ENCODE results near the gene TMEM229B. TPM values are rescaled to one million over a fixed set of nuclear protein-coding genes. Genes with fewer than 3 reads are reported as not detected.

Gene TMEM229B
- total RNA-seq, result 0.69 and 3.9 TPM in 2 replicates

DNA sequence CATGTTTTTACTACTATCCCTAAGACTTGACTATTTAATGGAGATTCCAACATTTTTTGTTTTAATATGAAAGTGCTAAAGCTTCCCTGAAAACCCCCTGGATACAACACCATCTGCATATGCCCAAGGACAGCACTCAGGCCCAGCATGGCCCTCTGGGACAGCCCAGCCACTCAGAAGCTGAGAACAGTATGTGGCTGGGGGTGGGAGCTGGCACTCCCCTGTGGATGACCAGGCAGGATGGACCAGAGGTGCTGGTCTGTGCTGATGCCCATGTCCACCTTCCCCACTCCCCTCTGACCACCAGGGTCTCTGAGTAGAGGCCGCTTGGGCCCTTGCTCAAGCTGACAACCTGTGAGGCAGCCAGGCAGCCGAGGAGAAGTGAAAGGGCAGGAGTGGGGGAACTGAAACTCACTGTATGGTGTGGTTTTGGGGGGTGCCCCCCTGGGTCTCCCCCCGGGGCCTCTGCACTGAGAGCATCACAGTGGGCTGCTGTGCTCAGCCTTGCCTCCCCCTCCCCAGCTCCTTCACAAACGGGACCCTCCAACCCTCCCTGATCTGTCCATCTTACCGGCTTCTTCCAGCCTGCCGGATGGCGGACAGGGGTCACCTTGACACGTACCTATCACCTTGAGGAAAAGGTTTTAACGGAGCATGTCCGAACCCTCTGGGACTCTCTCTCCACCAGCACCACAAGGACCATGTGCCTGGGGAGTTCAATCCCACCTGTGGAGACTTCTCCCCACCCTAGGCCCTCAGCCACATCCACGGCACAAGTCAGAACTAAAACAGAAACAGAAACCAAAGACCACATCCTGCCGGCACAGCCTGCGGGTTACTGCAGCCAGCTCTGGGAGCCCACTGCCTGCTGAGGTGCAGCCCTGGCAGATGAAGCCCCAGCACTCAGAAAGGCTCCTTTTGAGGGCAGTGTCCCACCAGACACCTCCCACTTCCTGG, at the start of gene TMEM229B:
Gene TMEM229B, minus strand, starts transcription at position 785 of the 957 bp plus-strand sequence. CDS start 14,798 bp downstream, outside the sequence.
- DNase-seq (ENCODE audit: low read depth), result no peak

GRCh38 chr14:67537736-67538135, 49.2 kb upstream of the TMEM229B start:
- DNase-seq (ENCODE audit: low read depth), result no peak

- DNase-seq (ENCODE audit: low read depth), result no peak
These were observed 47.6 kb upstream of the TMEM229B start for GRCh38 chr14:67536087-67536486.

DNA sequence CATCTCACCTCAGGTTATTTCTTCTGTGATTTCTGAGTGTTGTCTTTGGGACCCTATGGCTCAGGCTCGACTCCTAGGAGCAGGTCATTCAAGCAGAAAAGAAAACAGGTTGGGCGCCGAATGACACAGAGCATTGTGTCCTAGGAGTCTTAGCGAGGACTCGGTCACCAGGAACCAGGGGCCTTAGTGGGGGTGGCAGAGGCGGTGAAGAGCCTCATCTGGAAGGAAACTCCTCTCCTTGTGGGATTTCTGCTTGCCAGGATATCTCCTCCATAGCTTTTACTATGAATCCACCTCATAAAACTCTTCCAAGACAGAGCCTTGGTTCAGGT, 45.2 kb upstream of the TMEM229B start:
- peak; percentile 34 for DNase-seq (ENCODE audit: low read depth)

DNA sequence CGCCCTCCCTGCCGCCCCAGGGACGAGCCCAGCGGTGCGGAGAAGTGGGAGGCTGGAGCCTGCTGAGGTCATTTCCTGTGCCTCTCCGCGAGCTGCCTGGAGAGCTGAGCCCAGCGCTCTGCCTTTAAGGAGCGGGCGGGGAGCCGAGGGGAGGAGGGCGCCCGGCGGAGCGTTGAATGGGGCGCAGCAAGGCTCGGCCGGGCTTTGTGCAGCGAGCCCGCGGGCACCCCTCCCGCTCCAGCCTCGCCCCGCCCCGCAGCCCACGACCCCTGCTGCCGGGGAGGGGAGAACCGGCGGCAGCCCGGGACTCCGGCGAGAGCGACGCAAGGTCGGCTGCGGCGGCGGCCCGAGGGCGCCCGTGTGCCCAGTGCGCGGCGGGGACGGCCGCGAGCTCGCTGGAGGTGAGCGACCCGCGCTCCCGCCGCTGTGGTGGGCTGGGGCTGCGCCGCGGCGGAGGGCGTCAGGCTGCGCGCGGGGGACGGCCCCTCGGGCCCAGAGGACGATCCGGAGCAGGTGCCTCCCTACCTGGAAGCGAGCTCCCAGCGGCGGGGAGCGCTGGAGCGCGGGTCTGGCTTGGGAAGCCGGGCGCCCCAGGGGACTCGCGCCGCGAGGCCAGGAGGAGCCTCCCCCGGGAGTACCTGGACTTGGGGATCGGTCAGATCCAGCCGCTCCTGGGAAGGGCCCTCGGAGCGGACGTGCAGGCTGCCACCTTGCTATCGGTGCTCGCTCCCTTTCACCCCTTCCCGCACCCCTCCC, 44.7 kb upstream of the TMEM229B start, which contains the start of gene PLEKHH1:
Gene PLEKHH1, plus strand, starts transcription at position 293 of the 756 bp plus-strand sequence. CDS start 8,578 bp downstream, outside the sequence.
- peak; percentile 54 for DNase-seq (ENCODE audit: low read depth)

- DNase-seq (ENCODE audit: low read depth), result no peak
These were observed 44.1 kb upstream of the TMEM229B start for GRCh38 chr14:67532606-67532997.

DNA sequence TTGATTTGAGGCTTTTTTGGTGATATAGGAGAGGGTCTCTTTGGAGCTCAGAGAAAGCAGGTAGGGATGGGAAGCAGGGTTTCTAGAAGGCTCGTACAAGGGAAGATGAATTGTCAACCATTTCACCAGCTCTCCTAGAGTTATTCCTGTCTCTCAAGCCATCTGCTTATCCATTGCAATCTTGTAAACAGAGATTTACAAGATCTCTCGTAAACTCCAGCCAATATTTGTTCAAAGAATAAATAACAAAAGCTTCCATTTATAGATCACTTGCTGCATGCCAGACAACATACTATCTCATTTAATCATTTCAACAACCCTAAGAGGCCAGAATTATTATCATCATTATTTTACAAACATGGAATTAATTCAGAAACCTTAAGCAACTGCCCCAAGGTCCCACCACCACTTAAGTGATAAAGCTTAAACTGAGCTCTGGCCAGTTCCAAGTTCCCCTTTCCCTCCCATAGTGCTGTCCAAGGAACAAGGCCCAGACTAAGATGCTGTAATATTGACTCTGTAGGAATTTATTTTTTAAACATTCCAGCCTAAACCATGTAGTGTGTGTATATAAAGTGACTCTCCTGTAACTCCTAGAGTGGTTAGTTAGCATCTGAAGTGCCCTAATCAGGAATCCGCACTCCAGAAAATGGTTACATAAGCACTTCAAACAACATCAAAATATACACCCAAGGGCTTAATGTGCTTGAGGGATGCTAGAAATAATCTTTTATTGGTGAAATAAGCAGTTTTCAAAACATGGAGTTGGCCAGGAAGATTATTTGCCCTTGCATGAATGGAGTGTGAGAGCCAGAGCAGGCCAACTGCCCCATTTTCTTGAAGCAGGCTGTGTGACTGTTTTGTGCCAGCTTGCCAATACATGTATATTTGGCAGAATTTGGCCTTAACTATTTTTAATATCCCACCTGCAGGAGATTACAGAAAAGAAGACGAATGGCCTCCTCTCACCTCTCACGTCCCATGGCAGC, 41.7 kb upstream of the TMEM229B start:
- no peak for DNase-seq (ENCODE audit: low read depth)

DNA sequence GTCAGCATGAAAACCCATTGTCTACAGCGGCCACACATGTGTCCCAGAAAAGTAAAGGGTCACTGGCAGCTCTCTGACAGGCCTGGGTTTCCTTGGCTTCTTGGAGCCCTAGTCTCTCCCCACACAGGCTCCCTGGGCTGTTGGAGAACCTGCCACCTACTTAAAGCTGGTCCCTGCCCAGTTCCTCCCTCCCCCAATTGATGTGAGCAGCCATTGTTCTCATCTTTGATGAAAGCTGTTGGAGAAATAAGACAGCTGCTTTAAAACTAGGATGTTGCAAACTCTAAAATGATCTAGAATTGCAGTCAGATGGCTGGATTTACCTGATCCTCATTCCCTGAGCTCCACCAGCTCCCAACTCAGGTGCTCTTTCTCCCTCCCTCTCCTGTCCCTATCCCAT, 39.8 kb upstream of the TMEM229B start:
- no peak for DNase-seq (ENCODE audit: low read depth)

GRCh38 chr14:67527756-67528155, 39.2 kb upstream of the TMEM229B start:
- DNase-seq (ENCODE audit: low read depth), result no peak

GRCh38 chr14:67526676-67527459, 38.3 kb upstream of the TMEM229B start:
- DNase-seq (ENCODE audit: low read depth), result peak; percentile 59

GRCh38 chr14:67526181-67526580, 37.7 kb upstream of the TMEM229B start:
- no peak for DNase-seq (ENCODE audit: low read depth)

- DNase-seq (ENCODE audit: low read depth), result no peak
These were observed 36.9 kb upstream of the TMEM229B start for GRCh38 chr14:67525389-67525788.

DNA sequence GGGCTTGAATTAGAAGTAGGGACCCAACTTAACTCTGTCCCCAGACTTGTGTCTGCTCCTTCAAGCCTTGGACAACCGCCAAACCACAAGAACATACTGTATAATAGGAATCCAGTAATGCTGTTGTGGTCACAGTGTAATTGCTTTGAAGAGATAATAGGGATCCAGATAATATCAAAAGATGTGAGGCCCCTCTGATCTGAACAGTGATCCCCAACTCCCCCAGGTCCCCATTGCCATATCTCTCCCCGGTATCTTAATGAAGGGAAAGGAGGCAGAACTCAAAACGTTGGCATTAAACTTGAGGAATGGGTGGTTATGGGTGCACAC, 36.1 kb upstream of the TMEM229B start:
- DNase-seq (ENCODE audit: low read depth), result no peak

GRCh38 chr14:67523764-67524633, 35.5 kb upstream of the TMEM229B start:
- no peak for DNase-seq (ENCODE audit: low read depth)

GRCh38 chr14:67522270-67522669, 33.7 kb upstream of the TMEM229B start:
- no peak for DNase-seq (ENCODE audit: low read depth)

- DNase-seq (ENCODE audit: low read depth), result no peak
These were observed 32.0 kb upstream of the TMEM229B start for GRCh38 chr14:67520482-67520881.

- no peak for DNase-seq (ENCODE audit: low read depth)
These were observed 30.9 kb upstream of the TMEM229B start for GRCh38 chr14:67519406-67519805.

DNA sequence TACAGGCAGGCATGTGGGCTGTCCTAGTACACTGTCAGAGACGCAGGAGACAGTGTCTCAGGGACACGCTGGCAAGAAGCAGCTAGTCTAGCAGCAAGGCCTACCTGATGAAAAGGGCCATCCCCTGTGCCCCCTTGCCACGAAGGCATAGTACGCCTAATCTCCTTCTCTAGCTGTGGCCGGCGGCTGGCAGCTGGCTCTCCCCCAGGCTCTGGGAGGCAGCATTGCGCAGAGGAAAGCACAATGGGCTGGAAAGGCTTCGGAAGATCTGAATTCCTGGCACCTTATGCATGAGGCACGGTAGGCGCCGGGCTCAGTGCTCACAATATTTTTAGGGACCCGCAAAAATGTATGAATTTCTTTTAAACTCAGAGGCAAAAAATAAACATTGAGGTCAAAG, 28.6 kb upstream of the TMEM229B start:
- peak; percentile 23 for DNase-seq (ENCODE audit: low read depth)

DNA sequence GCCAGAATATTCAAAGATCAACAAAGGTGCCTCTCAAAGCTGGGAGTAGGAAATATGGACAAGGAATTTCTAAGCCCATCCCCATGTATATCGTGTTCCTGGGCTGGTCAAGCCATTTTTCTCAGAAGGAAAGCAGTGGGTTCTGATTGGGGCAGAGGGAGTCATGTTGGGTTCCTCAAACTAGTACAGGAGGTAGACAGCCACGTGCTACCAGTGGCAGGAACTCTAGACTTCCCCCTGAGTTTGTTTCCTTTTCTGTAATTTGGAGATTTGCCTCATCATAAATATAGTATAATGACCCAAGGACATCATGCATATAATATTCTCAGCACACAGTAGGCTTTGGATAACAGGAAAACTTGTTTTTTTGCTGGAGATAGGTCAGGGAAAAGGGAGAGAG, 28.2 kb upstream of the TMEM229B start:
- DNase-seq (ENCODE audit: low read depth), result no peak

Measured in renal cortical epithelial cell (primary cell).